SK-N-SH (cell line): Measurements from ENCODE around the gene AADACL4. TPM values are rescaled to one million over a fixed set of nuclear protein-coding genes. Genes with fewer than 3 reads are reported as not detected.

Experiments used
- CTCF ChIA-PET: fragments of 300-600, 350-600 bp; formaldehyde crosslinking; extraction: SDS; loops from one replicate; lab custom pipeline; 2021; lab: Yijun Ruan, JAX
- POLR2A ChIA-PET: fragments of 350-600 bp; sonication (Branson Sonifier 250); formaldehyde crosslinking; extraction: SDS; loops from one replicate; lab custom pipeline; 2020; ENCODE audit warnings: antibody characterized with exemption, inconsistent platforms; lab: Yijun Ruan, JAX
- DNase-seq: peaks from one replicate; pipeline ENCODE4 v3.0.0; 2012
- H2AFZ ChIP-seq: fragments of 200-600 bp; sonication (generic); 2 replicates; pipeline ENCODE4 v1.8.1; 2016; ENCODE audit warnings: antibody characterized with exemption, mild to moderate bottlenecking, low read depth
- H3F3A ChIP-seq: fragments of 200-600 bp; sonication (generic); replicated peaks from 2 replicates; pipeline ENCODE3; 2016; ENCODE audit warnings: antibody characterized with exemption, mild to moderate bottlenecking; ENCODE audit not compliant: insufficient read depth
- H3K27ac ChIP-seq, 2 experiments: fragments of 200-500 bp in 1 of 2; fragments of 200-600 bp in 1 of 2; sonication (Bioruptor generic) in 1 of 2; sonication (generic), shearing (Covaris generic) in 1 of 2; 2 replicates each; pipeline versions ENCODE4 v1.5.1 to v1.6.1; 2014 to 2016; ENCODE audit warnings: low read depth in 2 of 2, inconsistent platforms in 1 of 2, low read length in 1 of 2, mild to moderate bottlenecking in 1 of 2, mixed read lengths in 1 of 2
- H3K27me3 ChIP-seq: fragments of 200-600 bp; sonication (generic), shearing (Covaris generic); 2 replicates; pipeline ENCODE4 v1.6.1; 2016; ENCODE audit warnings: mixed run types; ENCODE audit not compliant: insufficient read depth
- H3K36me3 ChIP-seq, 2 experiments: fragments of 200-500 bp in 1 of 2; fragments of 200-600 bp in 1 of 2; sonication (Bioruptor generic) in 1 of 2; sonication (generic) in 1 of 2; replicated peaks in 1 of 2; 2 replicates each; pipeline versions ENCODE3 to v1.5.1; 2014 to 2016; ENCODE audit warnings: low read length in 1 of 2, mild to moderate bottlenecking in 1 of 2; ENCODE audit not compliant: insufficient read depth in 2 of 2, control insufficient read depth in 1 of 2
- H3K4me1 ChIP-seq, 2 experiments: fragments of 200-500 bp in 1 of 2; fragments of 200-600 bp in 1 of 2; sonication (Bioruptor generic) in 1 of 2; sonication (generic), shearing (Covaris generic) in 1 of 2; 2 replicates each; pipeline versions ENCODE4 v1.5.1 to v1.6.1; 2014 to 2016; ENCODE audit warnings: low read depth in 1 of 2, low read length in 1 of 2, mixed run types in 1 of 2; ENCODE audit not compliant: insufficient read depth in 2 of 2, control insufficient read depth in 1 of 2
- H3K4me2 ChIP-seq: fragments of 200-600 bp; sonication (generic), shearing (Covaris generic); 2 replicates; pipeline ENCODE4 v1.6.1; 2017; ENCODE audit warnings: mixed run types
- H3K4me3 ChIP-seq, 2 experiments: fragments of 200-500 bp in 1 of 2; fragments of 200-600 bp in 1 of 2; sonication (Bioruptor generic) in 1 of 2; sonication (generic), shearing (Covaris generic) in 1 of 2; 2 replicates each; pipeline versions ENCODE4 v1.5.1 to v1.8.1; 2014 to 2016; ENCODE audit warnings: low read depth in 2 of 2, inconsistent platforms in 1 of 2, low read length in 1 of 2, mild to moderate bottlenecking in 1 of 2, mixed read lengths in 1 of 2, moderate library complexity in 1 of 2
- H3K79me2 ChIP-seq: fragments of 200-600 bp; sonication (generic); 2 replicates; pipeline ENCODE4 v1.8.1; 2017; ENCODE audit warnings: mild to moderate bottlenecking; ENCODE audit not compliant: insufficient read depth
- H3K9ac ChIP-seq: fragments of 200-600 bp; sonication (generic); 2 replicates; pipeline ENCODE4 v1.6.1; 2017; ENCODE audit warnings: mixed run types
- H3K9me2 ChIP-seq: fragments of 200-600 bp; sonication (generic); 2 replicates; pipeline ENCODE4 v1.6.1; 2017; ENCODE audit warnings: mixed run types
- H3K9me3 ChIP-seq: fragments of 200-600 bp; sonication (generic); 2 replicates; pipeline ENCODE4 v1.6.1; 2017; ENCODE audit warnings: mixed run types, mild to moderate bottlenecking, moderate library complexity
- H4K20me1 ChIP-seq: fragments of 200-600 bp; sonication (generic); 2 replicates; pipeline ENCODE4 v1.6.1; 2017; ENCODE audit warnings: mild to moderate bottlenecking, mixed run types; ENCODE audit not compliant: insufficient read depth
- CHD2 ChIP-seq: fragments of 150-350 bp; IDR thresholded peaks from 2 replicates; pipeline ENCODE4 v1.6.1; 2018; ENCODE audit warnings: low read length; ENCODE audit not compliant: partially characterized antibody
- CTCF ChIP-seq: fragments of 200-600 bp; sonication (generic); IDR thresholded peaks from 2 replicates; pipeline ENCODE4 v1.6.1; 2017; ENCODE audit warnings: antibody characterized with exemption, mild to moderate bottlenecking, moderate library complexity
- ELF1 ChIP-seq: IDR thresholded peaks from 2 replicates; pipeline ENCODE4 v1.4.0; 2012
- EP300 ChIP-seq, 2 experiments: IDR thresholded peaks; 2 replicates each; pipeline versions ENCODE4 v1.4.0 to v1.6.1; 2012; ENCODE audit warnings: borderline replicate concordance in 1 of 2, low read depth in 1 of 2, low read length in 1 of 2
- EZH2phosphoT487 ChIP-seq: fragments of 200-600 bp; sonication (generic); IDR thresholded peaks from 2 replicates; pipeline ENCODE4 v1.6.1; 2017; ENCODE audit warnings: low read depth, mixed run types, mild to moderate bottlenecking, antibody characterized with exemption, moderate library complexity, borderline replicate concordance
- FOXJ3 ChIP-seq: sonication (generic); formaldehyde crosslinking; IDR thresholded peaks from 2 replicates; pipeline ENCODE4 v1.5.1; 2020; ENCODE audit warnings: mild to moderate bottlenecking, missing genetic modification reagents
- FOXM1 ChIP-seq: IDR thresholded peaks from 2 replicates; pipeline ENCODE4 v1.4.0; 2012; ENCODE audit warnings: low read depth, mild to moderate bottlenecking
- GABPA ChIP-seq: IDR thresholded peaks from 2 replicates; pipeline ENCODE4 v1.4.0; 2012; ENCODE audit warnings: low read depth, mild to moderate bottlenecking
- GATA2 ChIP-seq: sonication (generic); formaldehyde crosslinking; IDR thresholded peaks from 2 replicates; pipeline ENCODE4 v1.5.0; 2020; ENCODE audit warnings: mild to moderate bottlenecking, missing genetic modification reagents
- IRF3 ChIP-seq: fragments of 150-350 bp; IDR thresholded peaks from 2 replicates; pipeline ENCODE4 v1.6.1; 2016; ENCODE audit warnings: mild to moderate bottlenecking, low read depth, low read length
- MAX ChIP-seq: IDR thresholded peaks from 2 replicates; pipeline ENCODE4 v1.4.0; 2012; ENCODE audit warnings: low read depth
- NFIC ChIP-seq: IDR thresholded peaks from 2 replicates; pipeline ENCODE4 v1.4.0; 2012; ENCODE audit warnings: borderline replicate concordance
- NRF1 ChIP-seq: IDR thresholded peaks from 2 replicates; pipeline ENCODE4 v1.6.1; 2012; ENCODE audit warnings: low read depth, mild to moderate bottlenecking, low read length
- PBX3 ChIP-seq: IDR thresholded peaks from 2 replicates; pipeline ENCODE4; 2012
- RAD21 ChIP-seq: IDR thresholded peaks from 2 replicates; pipeline ENCODE4 v1.6.1; 2012; ENCODE audit warnings: mild to moderate bottlenecking, low read length
- RCOR1 ChIP-seq: fragments of 150-350 bp; IDR thresholded peaks from 2 replicates; pipeline ENCODE4 v1.6.1; 2017; ENCODE audit warnings: antibody characterized with exemption, low read length
- RFX5 ChIP-seq: IDR thresholded peaks from 2 replicates; pipeline ENCODE4 v1.6.1; 2012; ENCODE audit warnings: mild to moderate bottlenecking, improper control_type of control experiment, low read length
- RXRA ChIP-seq: IDR thresholded peaks from 2 replicates; pipeline ENCODE4 v1.4.0; 2012; ENCODE audit warnings: low read depth, mild to moderate bottlenecking, borderline replicate concordance
- TAF1 ChIP-seq: IDR thresholded peaks from 2 replicates; pipeline ENCODE4 v1.6.1; 2012; ENCODE audit warnings: low read depth, mild to moderate bottlenecking, low read length, moderate library complexity, borderline replicate concordance
- TCF12 ChIP-seq: IDR thresholded peaks from 2 replicates; pipeline ENCODE4 v1.4.0; 2012
- TEAD4 ChIP-seq: IDR thresholded peaks from 2 replicates; pipeline ENCODE4 v1.4.0; 2012; ENCODE audit warnings: mild to moderate bottlenecking, borderline replicate concordance; ENCODE audit not compliant: insufficient read depth
- USF2 ChIP-seq: fragments of 150-350 bp; IDR thresholded peaks from 2 replicates; pipeline ENCODE4 v1.6.1; 2017; ENCODE audit warnings: antibody characterized with exemption, low read length, low read depth, borderline replicate concordance
- YY1 ChIP-seq: IDR thresholded peaks from 2 replicates; pipeline ENCODE4 v1.4.0; 2012; ENCODE audit warnings: low read depth, mild to moderate bottlenecking
- WGBS: methylation state at CpG from one replicate; pipeline ENCODE4 v1.1.6; 2017; ENCODE audit warnings: low lambda C conversion rate; 5-methylcytosine and 5-hydroxymethylcytosine counted together
- polyA plus RNA-seq, 3 experiments: library from polyadenylated mRNA; depleted of rRNA; stranded (reverse); fragments of >200 nt; gene quantifications; 2 replicates each; pipeline ENCODE4 v1.2.3, GENCODE V29; 2012

AADACL4 gene
- polyA plus RNA-seq, 1 of the 3 experiments (the other 2 are of a cell fraction): 0.59 TPM

GRCh38 chr1:12631571-12631970, 12.3 kb upstream of the AADACL4 start:
- POLR2A ChIA-PET: no interaction called here
- Histone ChIP-seq H3K4me3 (no peak overlapping the region), H3K9me2 (no peaks in the 10 kb centered on the region), H3K27me3 (no peaks in the 10 kb centered on the region), H3K27ac (no peak overlapping the region), H3K36me3 (no peaks in the 10 kb centered on the region), H4K20me1 (no peaks in the 10 kb centered on the region), H3K9me3 (no peaks in the 10 kb centered on the region), H3K4me2 (no peak overlapping the region), H3K4me1 (no peaks in the 10 kb centered on the region; a peak in 1 of 4 replicates), H3F3A (no peaks in the 10 kb centered on the region), H3K9ac (no peak overlapping the region), H3K79me2 (no peaks in the 10 kb centered on the region), H2AFZ (no peak overlapping the region)
- no peak for DNase-seq
- CTCF ChIA-PET: interaction anchor here (1.7 kb wide), 1 partner anchor 27 kb away, joined by 6 read pairs; no protein-coding TSS in a partner anchor
- WGBS: 67% methylated on average over 4 of the region's 8 CpGs
- TF ChIP-seq EP300 (IDR thresholded peaks at IDR 0.05; ENCODE audit: borderline replicate concordance in 1 of 2, low read depth in 1 of 2, low read length in 1 of 2) (no peak), FOXJ3 (CRISPR knock-in tag) (no peak), ELF1 (no peak), TCF12 (no peak), RAD21 (no peak), RFX5 (no peak), IRF3 (no peak), GABPA (no peak), RXRA (no peak), TAF1 (no peak), TEAD4 (no peak), CHD2 (no peak), USF2 (no peak), NFIC (no peak), NRF1 (no peak), YY1 (no peak), MAX (no peak)

GRCh38 chr1:12634156-12634555, 9.7 kb upstream of the AADACL4 start:
- no peak overlapping the region for H3K9ac ChIP-seq
- no peak overlapping the region for H3K4me3 ChIP-seq
- no peaks in the 10 kb centered on the region for H3K9me2 ChIP-seq
- no peak overlapping the region for H3K27ac ChIP-seq
- no peaks in the 10 kb centered on the region; a peak in 1 of 4 replicates for H3K4me1 ChIP-seq
- POLR2A ChIA-PET: no interaction called here
- no peaks in the 10 kb centered on the region for H3K36me3 ChIP-seq
- H3K27me3 ChIP-seq: no peaks in the 10 kb centered on the region
- TF ChIP-seq EZH2phosphoT487 (no peak), FOXM1 (no peak), PBX3 (no peak), RFX5 (no peak), ELF1 (no peak), IRF3 (no peak), GATA2 (no peak), CTCF (no peak), RAD21 (no peak), RCOR1 (no peak), YY1 (no peak), CHD2 (no peak), RXRA (no peak)
- WGBS: 57% methylated on average over 8 of the region's 8 CpGs
- no peaks in the 10 kb centered on the region for H4K20me1 ChIP-seq
- no peak for DNase-seq
- H3K9me3 ChIP-seq: no peaks in the 10 kb centered on the region
- no peaks in the 10 kb centered on the region for H3K79me2 ChIP-seq
- CTCF ChIA-PET: interaction anchor here (1.3 to 1.9 kb wide), 2 partner anchors 14 to 25 kb away, joined by 4 to 13 read pairs; no protein-coding TSS in a partner anchor
- no peak overlapping the region for H3K4me2 ChIP-seq
- no peak overlapping the region for H2AFZ ChIP-seq
- H3F3A ChIP-seq: no peaks in the 10 kb centered on the region
